Common myeloid progenitor, CD34-positive (primary cell): ENCODE measurements around the gene NAMPT.

Experiments used
- CTCF ChIA-PET: fragments of 350-600 bp; sonication (Branson Sonifier 250); formaldehyde crosslinking; loops from one replicate; lab custom pipeline; 2021; ENCODE audit warnings: antibody characterized with exemption; lab: Charles Lee
- POLR2A ChIA-PET: fragments of 350-600 bp; sonication (Branson Sonifier 250); formaldehyde crosslinking; loops from one replicate; lab custom pipeline; 2021; ENCODE audit warnings: antibody characterized with exemption; lab: Charles Lee
- DNase-seq, 3 donors: peaks; one replicate each; pipeline versions ENCODE4 v3.0.0 to v3.0.0-alpha.2; 2013
- H3K27ac ChIP-seq, 2 experiments: 1 replicate in 1 of 2; 2 replicates in 1 of 2; pipeline ENCODE4 v1.7.0; 2013; ENCODE audit warnings: inconsistent platforms in 2 of 2, low read length in 2 of 2, mild to moderate bottlenecking in 2 of 2, low read depth in 1 of 2, moderate library complexity in 1 of 2; ENCODE audit not compliant: severe bottlenecking in 2 of 2, insufficient read depth in 1 of 2, poor library complexity in 1 of 2
- H3K27me3 ChIP-seq, 5 experiments: replicated peaks in 2 of 5; 1 replicate in 3 of 5; 2 replicates in 2 of 5; pipeline versions ENCODE4 v1.6.1 to v1.7.0; 2013; ENCODE audit warnings: low read length in 4 of 5, mild to moderate bottlenecking in 2 of 5, moderate library complexity in 2 of 5, inconsistent platforms in 1 of 5; ENCODE audit not compliant: insufficient read depth in 5 of 5, control insufficient read depth in 4 of 5
- H3K36me3 ChIP-seq, 4 experiments: 1 replicate in 2 of 4; 2 replicates in 2 of 4; pipeline versions ENCODE4 v1.6.1 to v1.7.0; 2013; ENCODE audit warnings: low read length in 3 of 4, control low read depth in 1 of 4, mild to moderate bottlenecking in 1 of 4; ENCODE audit not compliant: control insufficient read depth in 4 of 4, insufficient read depth in 4 of 4
- H3K4me1 ChIP-seq, 4 experiments: 1 replicate in 3 of 4; 2 replicates in 1 of 4; pipeline versions ENCODE4 v1.6.1 to v1.7.1; 2013; ENCODE audit warnings: low read length in 3 of 4, mild to moderate bottlenecking in 3 of 4, control low read depth in 1 of 4, inconsistent platforms in 1 of 4, moderate library complexity in 1 of 4; ENCODE audit not compliant: control insufficient read depth in 4 of 4, insufficient read depth in 4 of 4; ENCODE audit errors: control extremely low read depth in 1 of 4
- H3K4me3 ChIP-seq, 7 experiments: 1 replicate in 4 of 7; 2 replicates in 3 of 7; pipeline versions ENCODE4 v1.5.1 to v1.7.0; 2013; ENCODE audit warnings: mild to moderate bottlenecking in 7 of 7, low read length in 6 of 7, moderate library complexity in 6 of 7, inconsistent platforms in 2 of 7, low read depth in 2 of 7, control low read depth in 1 of 7; ENCODE audit not compliant: insufficient read depth in 4 of 7, control insufficient read depth in 1 of 7; ENCODE audit errors: extremely low read depth in 1 of 7
- H3K9me3 ChIP-seq, 5 experiments: 1 replicate in 4 of 5; 2 replicates in 1 of 5; pipeline versions ENCODE4 v1.6.1 to v1.7.1; 2013; ENCODE audit warnings: low read length in 4 of 5, mild to moderate bottlenecking in 2 of 5, inconsistent platforms in 1 of 5, low read depth in 1 of 5, moderate library complexity in 1 of 5; ENCODE audit not compliant: control insufficient read depth in 4 of 5, insufficient read depth in 2 of 5; ENCODE audit errors: control extremely low read depth in 1 of 5
- WGBS: methylation state at CpG from one replicate; pipeline ENCODE4 v1.1.5; 2013; ENCODE audit not compliant: insufficient coverage; 5-methylcytosine and 5-hydroxymethylcytosine counted together

NAMPT gene

DNA sequence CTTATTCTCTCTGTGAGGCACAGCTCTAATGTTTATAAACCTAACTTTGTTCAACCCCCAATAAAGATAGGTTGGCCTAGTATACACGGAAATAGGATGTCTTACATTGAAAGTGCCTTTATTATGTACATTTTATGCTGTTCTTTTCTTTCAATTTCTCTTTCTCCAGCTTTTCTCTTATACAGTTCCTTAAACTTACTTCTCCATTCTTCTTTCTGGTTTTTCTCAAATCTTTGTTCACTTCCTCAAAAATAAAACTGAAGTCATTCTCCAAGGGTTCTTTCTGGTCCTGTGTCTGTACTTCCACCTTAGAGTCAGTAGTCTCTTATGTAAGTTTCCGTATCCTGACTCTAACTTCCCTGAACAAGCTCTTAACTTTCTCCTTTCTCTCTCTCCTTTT, 29.2 kb upstream of the NAMPT start:
- peak; percentile 36 to 82 (median 80) for DNase-seq
- POLR2A ChIA-PET, result no interaction called here
- Histone ChIP-seq H3K4me1 (peaks cover 0 to 14% (median 0%) of the 10 kb centered on the region in 4 experiments), H3K9me3 (peaks cover 0 to 6% (median 2%) of the 10 kb centered on the region in 5 experiments), H3K36me3 (no peaks in the 10 kb centered on the region), H3K4me3 (no peak overlapping the region), H3K27ac (no peak overlapping the region), H3K27me3 (no peaks in the 10 kb centered on the region)
- CTCF ChIA-PET, result interaction anchor here (1.5 kb wide), 1 partner anchor 12 kb away, joined by 3 read pairs; no protein-coding TSS in a partner anchor
- WGBS, result no CpG with 5 or more reads among the region's 2 CpGs

GRCh38 chr7:106313456-106313901, 28.7 kb upstream of the NAMPT start:
- CTCF ChIA-PET, result interaction anchor here (1.5 kb wide), 1 partner anchor 13 kb away, joined by 3 read pairs; no protein-coding TSS in a partner anchor
- DNase-seq, result no peak
- no peak overlapping the region for H3K27ac ChIP-seq
- peaks cover 0 to 14% (median 0%) of the 10 kb centered on the region in 4 experiments for H3K4me1 ChIP-seq
- peaks cover 0 to 6% (median 2%) of the 10 kb centered on the region in 5 experiments for H3K9me3 ChIP-seq
- H3K36me3 ChIP-seq, result no peaks in the 10 kb centered on the region
- H3K27me3 ChIP-seq, result no peaks in the 10 kb centered on the region
- H3K4me3 ChIP-seq, result no peak overlapping the region
- POLR2A ChIA-PET, result no interaction called here
- no CpG with 5 or more reads among the region's 2 CpGs for WGBS

DNA sequence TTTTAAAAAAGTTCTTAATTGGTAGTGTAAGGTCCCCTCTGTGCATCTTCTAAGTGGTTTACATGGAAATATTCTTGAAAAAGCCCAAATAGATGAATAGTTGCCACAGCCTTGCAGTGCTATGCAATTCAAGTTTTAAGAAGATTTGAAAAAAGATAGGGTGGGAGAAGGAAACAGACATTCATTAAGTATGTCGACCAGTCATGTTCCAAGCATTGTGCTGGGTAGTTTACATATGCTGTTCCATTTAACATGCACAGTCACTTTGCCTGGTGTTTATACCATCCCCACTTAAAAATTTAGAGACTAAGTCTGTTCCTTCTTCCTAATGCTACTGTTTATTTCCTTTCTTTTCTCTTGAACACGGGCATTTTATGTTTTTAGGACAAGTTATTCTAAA, 28.1 kb upstream of the NAMPT start:
- WGBS, result 83% methylated on average over 1 of the region's 2 CpGs
- Histone ChIP-seq H3K36me3 (no peaks in the 10 kb centered on the region), H3K27me3 (no peaks in the 10 kb centered on the region), H3K4me1 (peaks cover 0 to 14% (median 0%) of the 10 kb centered on the region in 4 experiments), H3K9me3 (peaks cover 0 to 6% (median 0%) of the 10 kb centered on the region in 5 experiments), H3K27ac (no peak overlapping the region), H3K4me3 (no peak overlapping the region)
- ChIA-PET POLR2A (no interaction called here), CTCF (no interaction called here)
- DNase-seq, result no peak

DNA sequence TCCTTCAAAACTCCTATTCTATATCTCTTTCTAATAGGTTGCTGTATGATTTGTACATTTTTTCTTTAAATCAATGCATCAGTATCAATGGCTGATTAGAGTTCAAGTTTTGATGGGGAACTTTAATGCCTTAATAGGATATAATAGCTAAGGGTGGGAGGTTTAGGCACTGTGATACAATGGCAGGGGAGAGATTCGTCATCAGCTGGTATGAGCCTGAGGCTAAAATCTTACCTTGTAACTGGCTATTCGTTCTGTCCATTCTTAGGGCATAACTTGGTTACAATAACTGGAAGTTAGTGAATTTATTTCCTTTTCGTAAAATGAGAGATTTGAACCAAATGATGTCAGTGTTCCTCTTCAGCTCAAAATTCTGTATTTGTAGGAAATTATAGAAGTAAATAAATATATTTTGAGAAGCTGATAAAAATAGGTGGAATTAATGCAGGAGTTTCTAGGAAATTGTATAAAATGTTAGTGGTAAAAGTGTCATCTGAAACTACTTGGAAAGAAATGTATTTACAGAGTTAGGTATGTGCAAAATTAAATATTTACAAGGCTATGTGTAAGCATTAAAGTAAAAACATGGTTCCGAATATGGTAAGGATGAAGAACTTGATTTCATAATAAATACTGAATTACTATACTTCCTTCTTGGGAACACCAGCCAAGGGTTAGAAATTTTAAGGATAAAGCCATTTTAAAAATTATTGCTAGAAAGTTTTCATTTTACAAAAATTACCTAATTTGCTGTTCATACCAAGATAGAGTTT, 27.5 kb upstream of the NAMPT start:
- Histone ChIP-seq H3K27me3 (no peaks in the 10 kb centered on the region), H3K9me3 (peaks cover 0 to 6% (median 0%) of the 10 kb centered on the region in 5 experiments), H3K27ac (no peak overlapping the region), H3K4me3 (no peak overlapping the region), H3K36me3 (no peaks in the 10 kb centered on the region), H3K4me1 (peaks cover 0 to 14% (median 0%) of the 10 kb centered on the region in 4 experiments)
- DNase-seq, result no peak
- 100% methylated on average over 2 of the region's 4 CpGs for WGBS
- POLR2A ChIA-PET, result no interaction called here
- CTCF ChIA-PET, result no interaction called here

GRCh38 chr7:106309362-106309761, 24.6 kb upstream of the NAMPT start:
- no peak overlapping the region for H3K27ac ChIP-seq
- H3K27me3 ChIP-seq, result no peaks in the 10 kb centered on the region
- H3K36me3 ChIP-seq, result no peaks in the 10 kb centered on the region
- POLR2A ChIA-PET, result no interaction called here
- CTCF ChIA-PET, result no interaction called here
- H3K4me3 ChIP-seq, result no peak overlapping the region
- H3K4me1 ChIP-seq, result peaks cover 0 to 9% (median 0%) of the 10 kb centered on the region in 4 experiments
- peaks cover 0 to 6% (median 0%) of the 10 kb centered on the region in 5 experiments for H3K9me3 ChIP-seq
- no peak for DNase-seq

DNA sequence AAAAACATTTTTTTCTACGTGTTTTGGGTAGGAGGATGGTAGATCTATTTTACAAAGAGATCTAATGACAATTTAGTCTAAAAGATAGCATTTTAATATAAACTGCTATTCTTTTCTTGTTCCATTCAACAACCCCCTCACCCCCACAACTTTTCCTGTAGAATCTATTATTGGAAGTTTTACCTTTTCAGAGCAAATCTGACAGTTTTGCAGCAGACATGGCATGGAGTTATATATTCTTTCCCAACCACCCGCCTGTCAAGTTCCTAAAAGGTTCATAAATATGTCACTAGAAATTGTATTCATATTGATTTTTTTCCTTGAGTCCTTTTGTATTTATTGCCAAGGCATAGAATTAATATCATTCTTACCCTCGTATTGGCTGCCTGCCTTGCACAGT, 21.5 kb upstream of the NAMPT start:
- Histone ChIP-seq H3K4me1 (no peaks in the 10 kb centered on the region), H3K27me3 (no peaks in the 10 kb centered on the region), H3K27ac (no peak overlapping the region), H3K4me3 (no peak overlapping the region), H3K9me3 (peaks cover 0 to 6% (median 0%) of the 10 kb centered on the region in 5 experiments), H3K36me3 (no peaks in the 10 kb centered on the region)
- no peak for DNase-seq
- ChIA-PET CTCF (interaction anchor here (1.4 kb wide), 1 partner anchor 81 kb away, joined by 4 read pairs; no protein-coding TSS in a partner anchor), POLR2A (no interaction called here)
- WGBS, result no CpG with 5 or more reads among the region's 3 CpGs

GRCh38 chr7:106305732-106306131, 20.9 kb upstream of the NAMPT start:
- CTCF ChIA-PET, result no interaction called here
- POLR2A ChIA-PET, result no interaction called here

More at GRCh38 chr7:106305732-106306131, 20.9 kb upstream of the NAMPT start:
- no peaks in the 10 kb centered on the region for H3K36me3 ChIP-seq
- H3K9me3 ChIP-seq, result peaks cover 0 to 6% (median 2%) of the 10 kb centered on the region in 5 experiments
- no peaks in the 10 kb centered on the region for H3K27me3 ChIP-seq
- H3K4me3 ChIP-seq, result no peak overlapping the region
- no peak for DNase-seq
- no peaks in the 10 kb centered on the region for H3K4me1 ChIP-seq
- no peak overlapping the region for H3K27ac ChIP-seq
- whole genome bisulfite sequencing, result 84% methylated on average over 3 of the region's 3 CpGs
